Astrocyte (in vitro differentiated cells and primary cell): ENCODE results near the gene GRK5.

Experiments
- EZH2 ChIP-seq: IDR thresholded peaks from 2 replicates; pipeline ENCODE4 v1.6.1; 2012; ENCODE audit warnings: mild to moderate bottlenecking, low read length, inconsistent platforms; ENCODE audit not compliant: insufficient read depth
- TF ChIP-seq, protein P1 (sequence below): IDR thresholded peaks from 2 replicates; pipeline ENCODE4 v1.5.1; 2011; ENCODE audit warnings: low read depth, mild to moderate bottlenecking, inconsistent platforms, low read length, moderate library complexity; ENCODE audit not compliant: insufficient read depth

- TF ChIP-seq, protein P1, sequence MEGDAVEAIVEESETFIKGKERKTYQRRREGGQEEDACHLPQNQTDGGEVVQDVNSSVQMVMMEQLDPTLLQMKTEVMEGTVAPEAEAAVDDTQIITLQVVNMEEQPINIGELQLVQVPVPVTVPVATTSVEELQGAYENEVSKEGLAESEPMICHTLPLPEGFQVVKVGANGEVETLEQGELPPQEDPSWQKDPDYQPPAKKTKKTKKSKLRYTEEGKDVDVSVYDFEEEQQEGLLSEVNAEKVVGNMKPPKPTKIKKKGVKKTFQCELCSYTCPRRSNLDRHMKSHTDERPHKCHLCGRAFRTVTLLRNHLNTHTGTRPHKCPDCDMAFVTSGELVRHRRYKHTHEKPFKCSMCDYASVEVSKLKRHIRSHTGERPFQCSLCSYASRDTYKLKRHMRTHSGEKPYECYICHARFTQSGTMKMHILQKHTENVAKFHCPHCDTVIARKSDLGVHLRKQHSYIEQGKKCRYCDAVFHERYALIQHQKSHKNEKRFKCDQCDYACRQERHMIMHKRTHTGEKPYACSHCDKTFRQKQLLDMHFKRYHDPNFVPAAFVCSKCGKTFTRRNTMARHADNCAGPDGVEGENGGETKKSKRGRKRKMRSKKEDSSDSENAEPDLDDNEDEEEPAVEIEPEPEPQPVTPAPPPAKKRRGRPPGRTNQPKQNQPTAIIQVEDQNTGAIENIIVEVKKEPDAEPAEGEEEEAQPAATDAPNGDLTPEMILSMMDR, result no peak
- TF ChIP-seq EZH2, result no peak
These were observed 117.8 kb downstream of the GRK5 start for GRCh38 chr10:119325131-119325530.
